IPS-NIHi11 (cell line): ENCODE measurements around the gene CFAP251.

ENCODE experiments used
- DNase-seq: peaks from one replicate; pipeline ENCODE4 v3.0.0; 2012; ENCODE audit warnings: mixed read lengths, low spot score

The CFAP251 gene

DNA sequence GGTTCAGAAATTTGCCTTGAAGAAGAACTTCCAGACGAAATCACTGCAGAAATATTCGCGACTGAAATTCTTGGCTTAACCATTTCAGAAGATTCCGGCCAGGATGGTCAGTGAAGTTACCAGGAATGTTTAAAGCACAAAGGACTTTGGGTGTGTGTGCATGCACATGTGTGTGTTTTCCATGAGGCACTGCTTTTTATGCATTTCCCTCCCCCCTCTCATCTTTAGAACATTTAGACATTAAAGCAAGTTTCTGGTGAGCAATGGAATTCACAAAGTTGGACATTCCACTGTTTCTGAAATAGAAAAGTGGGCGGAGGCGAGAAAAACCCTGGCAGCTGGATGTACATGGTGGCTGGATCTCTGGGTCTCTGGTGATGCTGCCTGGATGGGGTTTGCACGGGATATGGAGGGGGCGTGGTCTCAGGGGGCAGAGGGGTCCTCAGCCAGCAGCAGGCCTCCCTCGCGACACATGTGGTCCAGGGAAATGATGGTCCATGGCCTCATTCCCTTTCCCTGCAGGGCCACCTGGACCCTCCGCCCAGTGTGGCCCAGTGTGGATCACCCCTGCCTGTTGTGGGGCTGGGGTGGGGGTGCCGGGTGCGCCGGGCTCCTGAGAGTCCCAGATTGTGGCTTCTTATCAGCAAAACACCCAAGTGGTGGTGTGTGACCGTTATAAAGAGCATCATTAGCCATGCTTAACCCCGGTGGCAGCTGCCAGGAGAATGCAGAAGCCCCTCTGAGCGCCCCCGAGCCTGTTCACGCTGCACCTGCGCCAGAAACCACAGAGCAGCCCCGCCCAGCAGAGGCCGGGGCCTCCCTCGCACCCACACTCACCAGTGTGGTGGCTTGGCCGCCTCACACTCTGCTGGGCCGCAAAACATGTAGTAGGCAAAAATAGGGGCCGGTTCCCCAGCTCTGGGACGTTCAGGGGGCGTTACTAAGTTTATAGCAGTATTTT is 85.5 kb downstream of the CFAP251 start:
- no peak for DNase-seq

DNA sequence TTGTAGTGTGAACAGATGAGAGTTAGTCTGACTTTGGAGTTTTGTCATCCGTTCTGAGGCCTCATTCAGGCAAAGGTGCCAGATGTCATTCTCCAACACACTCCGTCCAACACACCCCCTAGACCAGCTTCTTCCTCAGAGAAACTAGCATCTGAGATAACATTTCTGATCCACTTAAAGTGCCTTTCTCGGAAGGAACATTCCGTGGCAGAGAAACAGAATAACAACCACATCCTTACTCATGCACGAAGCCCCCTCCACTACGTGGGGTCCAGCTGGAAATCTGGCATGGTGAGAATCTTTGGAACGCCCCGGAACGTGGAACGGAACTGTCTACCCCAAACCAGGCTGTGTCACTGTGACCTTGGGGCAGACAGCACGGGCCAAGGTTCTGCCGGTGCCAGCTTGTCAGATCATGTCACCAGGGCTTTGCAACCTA is 86.3 kb downstream of the CFAP251 start:
- no peak for DNase-seq

DNA sequence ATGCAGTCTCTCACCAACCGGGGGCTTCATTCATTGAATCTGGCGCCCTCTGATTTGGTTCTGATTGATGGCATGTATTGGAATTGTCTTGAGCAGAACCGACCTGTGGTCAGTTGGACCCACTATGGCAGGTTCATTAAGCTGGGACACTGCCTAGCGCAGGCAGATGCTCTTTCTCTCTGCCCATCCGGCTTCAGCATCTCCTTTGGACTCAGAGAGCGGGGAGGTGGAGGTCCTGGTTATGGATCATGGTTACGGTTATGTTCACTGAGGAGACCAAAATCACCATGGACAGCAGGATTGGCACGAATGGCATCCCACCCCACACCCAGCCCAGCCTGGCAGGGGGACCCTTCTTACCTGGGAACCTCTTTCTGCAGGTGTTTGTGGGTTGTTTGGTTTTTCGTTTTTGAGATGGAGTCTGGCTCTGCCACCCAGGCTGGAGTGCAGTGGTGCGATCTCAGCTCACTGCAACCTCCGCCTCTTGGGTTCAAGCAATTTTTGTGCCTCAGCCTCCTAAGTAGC is 86.9 kb downstream of the CFAP251 start:
- no peak for DNase-seq

- no peak for DNase-seq
Measured at GRCh38 chr12:122006186-122006926, 88.0 kb downstream of the CFAP251 start.

DNA sequence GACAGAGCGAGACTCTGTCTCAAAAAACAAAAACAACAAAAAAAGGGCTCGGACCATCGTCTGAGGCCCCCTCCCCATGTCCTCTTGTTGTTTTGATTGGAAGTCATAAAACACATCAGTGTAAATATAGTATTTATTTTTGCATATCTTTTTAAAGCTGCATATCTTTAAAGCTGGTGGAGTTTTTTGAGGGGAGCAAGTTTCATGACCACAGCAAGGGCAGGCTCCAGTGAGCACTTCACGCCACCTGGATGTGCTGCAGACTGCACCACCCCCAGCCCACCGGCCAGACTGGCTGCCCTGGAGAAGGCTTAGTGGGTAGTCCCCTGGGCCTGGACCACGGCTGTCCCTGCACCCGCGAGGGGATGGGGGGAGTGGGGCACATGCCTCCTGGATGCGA is 91.3 kb downstream of the CFAP251 start:
- DNase-seq, result no peak

- DNase-seq, result no peak
Measured at GRCh38 chr12:122012184-122012583, 93.8 kb downstream of the CFAP251 start.

GRCh38 chr12:122013136-122013535 is 94.7 kb downstream of the CFAP251 start:
- DNase-seq, result no peak

- no peak for DNase-seq
Measured at GRCh38 chr12:122013791-122014590, 95.6 kb downstream of the CFAP251 start.

- DNase-seq, result no peak
Measured at GRCh38 chr12:122014781-122015180, 96.4 kb downstream of the CFAP251 start.

GRCh38 chr12:122018457-122018856 is 100.1 kb downstream of the CFAP251 start:
- no peak for DNase-seq

GRCh38 chr12:122018937-122019336 is 100.5 kb downstream of the CFAP251 start:
- no peak for DNase-seq

- DNase-seq, result no peak
Measured at GRCh38 chr12:122020795-122021192, 102.4 kb downstream of the CFAP251 start.

GRCh38 chr12:122021193-122021821 is 102.9 kb downstream of the CFAP251 start:
- DNase-seq, result no peak

DNA sequence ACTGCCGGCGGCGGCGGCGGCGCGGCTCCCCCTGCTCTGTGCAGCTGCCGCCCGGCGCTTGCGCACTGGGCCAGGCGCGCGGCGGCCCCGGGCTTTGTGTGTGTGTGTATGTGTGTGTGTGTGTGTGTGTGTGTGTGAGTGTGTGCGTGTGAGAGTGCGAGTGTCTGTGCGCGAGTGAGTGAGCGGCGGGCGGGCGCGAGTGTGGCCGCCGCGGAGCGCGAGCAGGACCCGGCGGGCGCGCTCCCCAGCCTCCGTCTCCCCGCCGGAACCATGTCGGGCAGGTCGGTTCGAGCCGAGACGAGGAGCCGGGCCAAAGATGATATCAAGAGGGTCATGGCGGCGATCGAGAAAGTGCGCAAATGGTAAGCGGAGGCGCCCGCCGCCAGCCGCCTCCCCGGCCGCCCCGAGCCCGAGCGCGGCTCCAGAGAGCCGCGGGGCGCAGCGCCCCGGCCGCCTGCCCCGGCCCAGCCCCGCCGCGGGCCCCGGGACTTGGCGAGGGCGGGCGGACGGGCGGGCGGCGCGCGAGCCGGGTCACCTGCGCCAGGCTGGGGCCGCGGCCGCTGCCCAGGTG is 103.5 kb downstream of the CFAP251 start, which contains the start of gene BCL7A:
Gene BCL7A, plus strand, starts transcription at position 63 of the 571 bp plus-strand sequence. Its CDS starts 208 bp downstream, at position 271.
- peak; percentile 89 for DNase-seq

GRCh38 chr12:122022393-122023338 is 104.3 kb downstream of the CFAP251 start:
- peak; percentile 74 for DNase-seq

DNA sequence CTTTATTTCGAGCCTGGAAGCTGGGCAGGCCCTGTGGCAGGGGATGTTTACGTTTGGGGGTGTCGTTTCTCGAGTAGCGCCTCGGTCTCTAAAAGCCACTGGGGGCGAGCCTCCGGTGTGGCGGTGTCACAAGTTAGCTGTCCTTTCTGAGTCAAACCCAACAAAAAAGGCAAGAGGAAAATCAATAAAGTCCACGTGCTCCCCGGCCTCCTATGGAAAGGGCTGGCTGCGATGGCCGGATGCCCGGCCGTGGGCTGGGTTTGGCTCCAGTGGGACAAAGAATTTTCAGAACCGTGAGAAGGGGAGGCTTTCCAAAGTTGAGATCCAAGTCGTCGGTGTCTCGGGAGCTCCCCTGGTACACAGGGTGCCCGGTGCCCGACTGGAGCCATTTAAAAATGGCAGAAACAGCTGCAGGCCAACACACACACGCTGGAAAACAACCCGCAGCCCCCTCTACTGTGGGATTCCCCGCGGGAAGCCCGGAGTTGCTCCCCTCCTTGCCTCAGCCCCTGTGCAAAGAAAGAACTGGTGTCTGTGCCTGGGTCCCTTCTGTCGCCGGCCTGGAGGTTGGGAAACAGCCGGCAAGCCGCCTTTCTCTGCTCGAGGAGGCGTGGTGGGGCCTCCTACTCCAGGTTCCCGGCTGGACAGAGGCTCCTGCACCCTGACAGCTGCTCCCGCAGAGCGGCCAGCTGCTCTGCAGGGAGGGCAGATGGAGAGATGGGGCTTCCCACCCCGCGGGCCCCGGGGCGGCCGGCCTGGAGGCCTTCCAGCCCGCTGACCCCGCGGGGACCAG is 105.1 kb downstream of the CFAP251 start:
- peak; percentile 64 for DNase-seq

DNA sequence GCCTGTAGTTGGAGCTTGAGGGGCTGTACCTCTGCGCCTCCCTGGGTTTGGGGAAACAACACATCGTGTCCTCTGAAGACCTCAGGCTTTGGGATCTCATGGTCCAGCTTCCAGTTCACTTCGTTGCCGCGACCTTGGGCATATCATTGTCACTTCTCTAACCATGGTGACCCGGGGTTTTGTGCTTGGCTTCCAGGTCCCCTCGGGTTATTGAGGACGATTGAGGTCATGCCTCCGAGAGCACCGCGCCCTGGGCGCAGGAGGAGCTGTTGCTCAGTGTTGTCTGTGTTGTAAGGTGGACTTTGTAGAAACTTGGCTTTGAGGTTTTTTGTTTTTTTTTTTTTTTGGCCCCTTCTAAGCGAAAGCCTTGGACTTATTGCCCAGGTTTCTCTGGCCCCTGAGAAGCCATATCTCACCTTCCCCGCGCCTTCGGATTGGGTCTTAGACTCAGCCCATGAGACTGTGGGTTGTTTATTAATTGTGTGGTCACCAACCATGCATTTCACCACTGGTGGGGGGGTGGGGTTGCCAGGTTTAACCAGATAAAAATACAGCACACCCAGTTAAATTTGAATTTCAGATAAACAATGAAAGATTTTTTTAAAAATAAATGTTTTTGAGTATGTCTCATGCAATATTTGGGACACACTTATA is 105.9 kb downstream of the CFAP251 start:
- DNase-seq, result no peak

- no peak for DNase-seq
Measured at GRCh38 chr12:122026706-122027333, 108.4 kb downstream of the CFAP251 start.
